ENCODE measurements around the gene ZDHHC12. TPM values are rescaled to one million over a fixed set of nuclear protein-coding genes. Genes with fewer than 3 reads are reported as not detected.

The ZDHHC12 gene
- total and polyA plus RNA-seq, 2 of the 13 experiments (the other 11 are each of a cell fraction or from before 2014, with no cell fraction given): 25.4 to 28.0 TPM

DNA sequence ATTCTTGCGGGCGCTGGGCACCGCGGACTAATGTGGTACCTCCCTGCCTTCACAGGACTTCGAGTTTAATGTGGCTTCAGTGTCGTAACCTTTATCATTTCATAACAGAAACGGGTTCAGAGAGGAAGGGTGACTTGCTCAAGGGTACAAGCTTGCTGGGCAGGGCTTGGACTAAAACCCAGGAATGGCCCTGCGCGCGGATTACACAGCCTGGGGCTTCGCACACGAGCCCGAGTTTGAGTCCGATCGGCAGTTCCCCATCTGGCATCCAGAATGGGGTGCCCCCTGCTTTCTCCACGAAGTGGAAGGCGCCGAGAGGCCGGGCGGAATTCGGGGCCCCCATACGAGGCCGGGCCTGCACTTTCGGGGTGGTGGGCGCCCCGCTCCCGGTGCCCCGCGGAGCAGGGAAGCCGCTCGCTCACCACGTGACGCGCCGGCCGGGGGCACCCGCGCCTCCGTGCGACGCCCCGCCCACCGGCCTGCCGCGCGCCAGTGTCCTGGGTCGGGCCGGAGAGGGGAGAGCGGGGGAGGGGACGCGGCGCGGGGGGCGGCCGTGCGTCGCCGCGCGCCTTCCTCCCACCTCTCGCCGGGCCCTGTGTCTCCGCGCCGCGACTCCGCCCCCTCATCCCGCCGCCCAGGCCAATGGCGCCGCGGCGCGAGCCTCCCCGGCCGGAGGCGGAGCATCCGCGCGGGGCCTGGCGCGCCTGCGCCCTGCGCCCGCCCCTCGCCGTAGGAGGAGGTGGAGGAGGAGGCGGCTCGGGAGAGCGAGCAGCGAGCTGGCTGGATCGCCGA is 35.2 kb downstream of the ZDHHC12 start, which contains the start of gene SET (continued):
- TF ChIP-seq, protein P1, sequence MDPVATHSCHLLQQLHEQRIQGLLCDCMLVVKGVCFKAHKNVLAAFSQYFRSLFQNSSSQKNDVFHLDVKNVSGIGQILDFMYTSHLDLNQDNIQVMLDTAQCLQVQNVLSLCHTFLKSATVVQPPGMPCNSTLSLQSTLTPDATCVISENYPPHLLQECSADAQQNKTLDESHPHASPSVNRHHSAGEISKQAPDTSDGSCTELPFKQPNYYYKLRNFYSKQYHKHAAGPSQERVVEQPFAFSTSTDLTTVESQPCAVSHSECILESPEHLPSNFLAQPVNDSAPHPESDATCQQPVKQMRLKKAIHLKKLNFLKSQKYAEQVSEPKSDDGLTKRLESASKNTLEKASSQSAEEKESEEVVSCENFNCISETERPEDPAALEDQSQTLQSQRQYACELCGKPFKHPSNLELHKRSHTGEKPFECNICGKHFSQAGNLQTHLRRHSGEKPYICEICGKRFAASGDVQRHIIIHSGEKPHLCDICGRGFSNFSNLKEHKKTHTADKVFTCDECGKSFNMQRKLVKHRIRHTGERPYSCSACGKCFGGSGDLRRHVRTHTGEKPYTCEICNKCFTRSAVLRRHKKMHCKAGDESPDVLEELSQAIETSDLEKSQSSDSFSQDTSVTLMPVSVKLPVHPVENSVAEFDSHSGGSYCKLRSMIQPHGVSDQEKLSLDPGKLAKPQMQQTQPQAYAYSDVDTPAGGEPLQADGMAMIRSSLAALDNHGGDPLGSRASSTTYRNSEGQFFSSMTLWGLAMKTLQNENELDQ (CRISPR knock-in tag; IDR thresholded peaks at IDR 0.05; ENCODE audit: borderline replicate concordance): no peak
- no peak; the same call in none of the 2 replicates for TF ChIP-seq MED1 (CRISPR knock-in tag; IDR thresholded peaks at IDR 0.05)
- TF ChIP-seq, protein P2, sequence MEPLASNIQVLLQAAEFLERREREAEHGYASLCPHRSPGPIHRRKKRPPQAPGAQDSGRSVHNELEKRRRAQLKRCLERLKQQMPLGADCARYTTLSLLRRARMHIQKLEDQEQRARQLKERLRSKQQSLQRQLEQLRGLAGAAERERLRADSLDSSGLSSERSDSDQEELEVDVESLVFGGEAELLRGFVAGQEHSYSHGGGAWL (CRISPR knock-in tag; IDR thresholded peaks at IDR 0.05): peak; percentile 62; the same call in 1 of the 2 replicates
- peak; percentile 52; the same call in 1 of the 2 replicates for TF ChIP-seq IKZF5 (CRISPR knock-in tag; IDR thresholded peaks at IDR 0.05)
- TF ChIP-seq ESRRA (CRISPR knock-in tag; IDR thresholded peaks at IDR 0.05; ENCODE audit: low read depth): peak; percentile 30; the same call in 1 of the 2 replicates
- no peak for TF ChIP-seq ZSCAN5A (CRISPR knock-in tag; IDR thresholded peaks at IDR 0.05; ENCODE audit: borderline replicate concordance)
- TF ChIP-seq LBX2 (CRISPR knock-in tag; IDR thresholded peaks at IDR 0.05; ENCODE audit: borderline replicate concordance): no peak
- TF ChIP-seq ZNF530 (CRISPR knock-in tag; IDR thresholded peaks at IDR 0.05; ENCODE audit: low read depth): no peak
- no peak for TF ChIP-seq ZBTB3 (CRISPR knock-in tag; IDR thresholded peaks at IDR 0.05; ENCODE audit: borderline replicate concordance, low read depth)
- no peak for TF ChIP-seq SRY (CRISPR knock-in tag; IDR thresholded peaks at IDR 0.05)
- TF ChIP-seq ATAD3A (CRISPR knock-in tag; IDR thresholded peaks at IDR 0.05): no peak
- TF ChIP-seq CBX5 (CRISPR knock-in tag; IDR thresholded peaks at IDR 0.05; ENCODE audit: borderline replicate concordance): peak; percentile 17; the same call in 1 of the 2 replicates
- TF ChIP-seq ZNF605 (CRISPR knock-in tag; IDR thresholded peaks at IDR 0.05): no peak
- no peak for TF ChIP-seq ZNF362 (CRISPR knock-in tag; IDR thresholded peaks at IDR 0.05; ENCODE audit: borderline replicate concordance)
- no peak for TF ChIP-seq MEIS1 (CRISPR knock-in tag; IDR thresholded peaks at IDR 0.05; ENCODE audit: borderline replicate concordance)
- no peak for TF ChIP-seq XBP1 (CRISPR knock-in tag; IDR thresholded peaks at IDR 0.05)
- no peak for TF ChIP-seq ZNF275 (CRISPR knock-in tag; IDR thresholded peaks at IDR 0.05; ENCODE audit: borderline replicate concordance)
- TF ChIP-seq KLF11 (CRISPR knock-in tag; IDR thresholded peaks at IDR 0.05): no peak
- TF ChIP-seq ZNF20 (CRISPR knock-in tag; IDR thresholded peaks at IDR 0.05): no peak
- no peak for TF ChIP-seq ARID2 (CRISPR knock-in tag; IDR thresholded peaks at IDR 0.05; ENCODE audit: borderline replicate concordance)

Measured in HepG2 (cell line).